Measurements from ENCODE around the gene LYPD4. TPM values are rescaled to one million over a fixed set of nuclear protein-coding genes. Genes with fewer than 3 reads are reported as not detected.

The LYPD4 gene
- total RNA-seq, 1 donor from 2014 or later, result not detected

DNA sequence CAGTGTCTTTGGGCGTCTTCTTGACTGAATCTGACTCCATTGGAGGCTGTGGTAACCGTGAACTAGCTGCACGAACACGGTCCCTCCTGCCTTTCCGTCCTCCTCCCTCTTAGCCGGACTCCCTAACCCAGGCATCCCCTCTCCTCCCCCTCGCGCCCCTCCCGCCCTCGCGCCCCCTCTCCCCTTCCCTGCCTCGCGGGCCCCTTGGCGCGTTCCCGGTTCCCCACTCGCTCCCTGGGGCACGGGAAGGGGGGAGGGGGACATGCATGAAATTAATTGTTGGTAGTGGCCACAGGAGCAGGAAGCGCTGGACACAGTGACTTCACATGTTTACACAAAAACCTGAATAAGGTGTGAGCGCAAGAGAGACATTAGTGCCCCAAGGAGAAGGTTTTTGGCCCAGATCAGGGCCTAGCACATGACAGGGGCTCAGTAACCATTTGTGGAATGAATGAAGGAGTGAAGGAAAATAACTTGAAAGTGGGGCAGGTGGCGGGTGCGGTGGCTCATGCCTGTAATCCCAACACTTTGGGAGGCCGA is 638 bp upstream of the LYPD4 start:
- H3K36me3 ChIP-seq, result no peaks in the 10 kb centered on the region
- no peak for DNase-seq
- no peak overlapping the region for H3K27ac ChIP-seq (replicated peaks)
- TF ChIP-seq, protein P1, sequence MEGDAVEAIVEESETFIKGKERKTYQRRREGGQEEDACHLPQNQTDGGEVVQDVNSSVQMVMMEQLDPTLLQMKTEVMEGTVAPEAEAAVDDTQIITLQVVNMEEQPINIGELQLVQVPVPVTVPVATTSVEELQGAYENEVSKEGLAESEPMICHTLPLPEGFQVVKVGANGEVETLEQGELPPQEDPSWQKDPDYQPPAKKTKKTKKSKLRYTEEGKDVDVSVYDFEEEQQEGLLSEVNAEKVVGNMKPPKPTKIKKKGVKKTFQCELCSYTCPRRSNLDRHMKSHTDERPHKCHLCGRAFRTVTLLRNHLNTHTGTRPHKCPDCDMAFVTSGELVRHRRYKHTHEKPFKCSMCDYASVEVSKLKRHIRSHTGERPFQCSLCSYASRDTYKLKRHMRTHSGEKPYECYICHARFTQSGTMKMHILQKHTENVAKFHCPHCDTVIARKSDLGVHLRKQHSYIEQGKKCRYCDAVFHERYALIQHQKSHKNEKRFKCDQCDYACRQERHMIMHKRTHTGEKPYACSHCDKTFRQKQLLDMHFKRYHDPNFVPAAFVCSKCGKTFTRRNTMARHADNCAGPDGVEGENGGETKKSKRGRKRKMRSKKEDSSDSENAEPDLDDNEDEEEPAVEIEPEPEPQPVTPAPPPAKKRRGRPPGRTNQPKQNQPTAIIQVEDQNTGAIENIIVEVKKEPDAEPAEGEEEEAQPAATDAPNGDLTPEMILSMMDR (IDR thresholded peaks at IDR 0.05; ENCODE audit: borderline replicate concordance), result no peak
- peaks cover 80% of the 10 kb centered on the region for H3K27me3 ChIP-seq (ENCODE audit: low read depth)
- no peak overlapping the region for H3K4me3 ChIP-seq
- H3K9me3 ChIP-seq (replicated peaks), result no peaks in the 10 kb centered on the region
- H3K4me1 ChIP-seq, result no peaks in the 10 kb centered on the region
- intact Hi-C loops (cut with micrococcal nuclease), result no loop called here

DNA sequence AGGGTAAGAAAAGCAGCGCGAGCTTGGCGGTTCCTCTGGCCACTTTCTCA is 343 bp upstream of the LYPD4 start, which contains the start of gene DMRTC2:
Gene DMRTC2 (plus strand): TSS at position 42 of the 50 bp plus-strand sequence. CDS start 2,387 bp downstream, outside the sequence.
- Histone ChIP-seq H3K27me3 (ENCODE audit: low read depth) (peaks cover 81% of the 10 kb centered on the region), H3K27ac (replicated peaks) (no peak within 1 kb of the TSS), H3K9me3 (replicated peaks) (no peaks in the 10 kb centered on the region), H3K4me1 (no peaks in the 10 kb centered on the region), H3K36me3 (no peaks in the 10 kb centered on the region), H3K4me3 (no peak within 1 kb of the TSS)
- intact Hi-C loops (cut with micrococcal nuclease), result no loop called here
- no peak for DNase-seq
- TF ChIP-seq, protein P1 (IDR thresholded peaks at IDR 0.05; ENCODE audit: borderline replicate concordance), result no peak

DNA sequence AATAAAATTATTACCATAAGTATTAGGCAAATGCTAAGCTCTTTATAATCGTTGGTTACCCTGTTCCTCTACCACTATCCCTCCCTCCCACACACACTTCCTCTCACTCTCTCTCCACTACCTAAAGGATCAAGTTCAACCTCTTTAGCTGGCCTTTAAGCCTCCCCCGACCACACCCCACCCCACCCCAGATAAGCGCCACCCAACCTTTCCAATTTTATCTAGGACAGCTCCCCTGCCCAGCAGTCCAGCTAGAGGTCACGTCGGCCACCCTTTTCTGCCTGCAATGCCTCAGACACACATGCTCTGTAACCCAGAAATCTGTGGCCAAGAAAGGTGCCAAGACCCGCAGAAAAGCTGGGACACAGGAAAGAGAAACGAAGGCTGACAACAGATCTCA is 1.1 kb downstream of the LYPD4 start:
- Histone ChIP-seq H3K9me3 (replicated peaks) (no peaks in the 10 kb centered on the region), H3K27me3 (ENCODE audit: low read depth) (peaks cover 86% of the 10 kb centered on the region), H3K36me3 (no peaks in the 10 kb centered on the region), H3K4me1 (no peaks in the 10 kb centered on the region), H3K4me3 (no peak overlapping the region), H3K27ac (replicated peaks) (no peak overlapping the region)
- intact Hi-C loops (cut with micrococcal nuclease), result no loop called here
- no peak for DNase-seq
- TF ChIP-seq, protein P1 (IDR thresholded peaks at IDR 0.05; ENCODE audit: borderline replicate concordance), result no peak

DNA sequence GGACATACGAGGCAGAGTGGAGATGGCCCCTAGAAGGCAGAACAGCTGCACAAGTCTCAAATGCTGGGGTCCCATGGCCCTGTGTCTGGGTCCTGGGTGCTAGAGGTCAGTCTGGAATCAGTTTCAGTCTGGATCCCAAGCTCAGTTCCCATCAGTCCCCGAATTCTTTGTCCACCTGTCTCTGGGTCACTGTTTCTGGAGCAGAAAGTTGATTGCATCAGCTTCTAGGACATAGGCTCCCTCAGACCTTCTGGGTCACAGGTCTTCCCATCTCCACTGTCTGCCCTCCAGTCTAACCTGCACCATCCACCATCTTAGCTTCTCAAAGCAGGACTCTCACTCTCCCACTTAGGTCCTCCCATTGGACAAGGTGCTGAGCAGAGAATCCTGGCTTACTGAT is 5.3 kb downstream of the LYPD4 start:
- Histone ChIP-seq H3K4me3 (no peak overlapping the region), H3K9me3 (replicated peaks) (no peaks in the 10 kb centered on the region), H3K27ac (replicated peaks) (no peak overlapping the region), H3K4me1 (no peaks in the 10 kb centered on the region), H3K36me3 (no peaks in the 10 kb centered on the region), H3K27me3 (ENCODE audit: low read depth) (peaks cover 100% of the 10 kb centered on the region)
- TF ChIP-seq, protein P1 (IDR thresholded peaks at IDR 0.05; ENCODE audit: borderline replicate concordance), result no peak
- no peak for DNase-seq
- intact Hi-C loops (cut with micrococcal nuclease), result no loop called here

DNA sequence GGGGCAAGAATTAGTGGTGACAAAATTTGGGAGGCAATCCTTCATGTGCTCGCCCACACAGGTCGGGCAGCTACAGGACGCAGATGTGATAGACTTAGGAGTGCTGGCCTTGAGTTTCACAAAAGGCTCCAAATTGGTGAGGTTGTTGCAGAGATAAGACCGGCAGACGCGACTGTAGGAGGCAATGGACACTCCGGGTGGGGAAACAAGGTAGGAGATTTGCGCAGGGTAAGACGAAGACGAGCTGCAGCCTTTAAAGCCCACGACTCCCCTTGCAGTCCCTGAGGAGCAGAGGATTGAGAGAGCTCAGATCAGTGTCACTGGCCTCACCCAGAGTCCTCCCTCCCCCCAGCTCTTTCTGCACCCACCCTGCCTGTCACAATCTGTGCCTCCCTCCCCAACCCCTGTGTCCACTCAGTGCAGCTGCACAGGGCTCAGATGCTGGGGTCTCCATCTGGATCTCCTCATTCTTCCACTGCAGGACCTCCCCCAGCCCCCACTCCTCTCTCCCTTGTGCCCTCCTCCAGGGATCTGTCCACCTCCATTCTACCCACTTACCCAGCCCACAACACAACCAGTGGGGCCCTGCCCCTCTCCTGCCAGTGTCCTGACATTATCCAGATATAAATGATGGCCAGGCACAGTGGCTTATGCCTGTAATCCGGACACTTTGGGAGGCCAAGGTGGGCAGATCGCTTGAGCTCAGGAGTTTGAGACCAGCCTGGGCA is 6.3 kb downstream of the LYPD4 start:
- H3K27me3 ChIP-seq (ENCODE audit: low read depth), result peaks cover 97% of the 10 kb centered on the region
- intact Hi-C loops (cut with micrococcal nuclease), result no loop called here
- H3K36me3 ChIP-seq, result no peaks in the 10 kb centered on the region
- TF ChIP-seq, protein P1 (IDR thresholded peaks at IDR 0.05; ENCODE audit: borderline replicate concordance), result no peak
- no peak overlapping the region for H3K27ac ChIP-seq (replicated peaks)
- H3K4me1 ChIP-seq, result no peaks in the 10 kb centered on the region
- no peak overlapping the region for H3K4me3 ChIP-seq
- H3K9me3 ChIP-seq (replicated peaks), result no peaks in the 10 kb centered on the region
- DNase-seq, result no peak
